ENCODE data around the gene SHMT1.
"Not testable (repeated sequence)": the region's sequence is repeated elsewhere in the genome, so short reads cannot be mapped to it uniquely, and the experiment has no call there.

The SHMT1 gene

GRCh38 chr17:18314731-18315561 lies 48.4 kb downstream of the SHMT1 start, which contains the start of the genes SMCR8 and TOP3A:
SMCR8 (plus strand) TSS chr17:18315293; CDS start chr17:18315790, 497 bp downstream.
TOP3A (minus strand) TSS chr17:18314994; CDS start chr17:18314778, 216 bp downstream.
- no peaks in the 10 kb centered on the region for H4K20me1 ChIP-seq (ENCODE audit: insufficient read depth)
- H3K9ac ChIP-seq = peak within 1 kb of the TSS; percentile 64; the same call in 1 of the 2 replicates
- H3K4me2 ChIP-seq = peak within 1 kb of the TSS; percentile 95
- H2AFZ ChIP-seq (ENCODE audit: low read depth) = peak within 1 kb of the TSS; percentile 57; the same call in 1 of the 2 replicates
- peaks cover 59% of the 10 kb centered on the region for H3K79me2 ChIP-seq (ENCODE audit: insufficient read depth, low read depth)
- no peaks in the 10 kb centered on the region for H3K27me3 ChIP-seq (ENCODE audit: insufficient read depth, low read depth)
- H3K36me3 ChIP-seq (ENCODE audit: insufficient read depth) = no peaks in the 10 kb centered on the region
- H3K4me3 ChIP-seq (IDR thresholded peaks at IDR 0.05; ENCODE audit: insufficient read depth, low read depth, low read length) = peak within 1 kb of the TSS; percentile 34
- H3K27ac ChIP-seq = peak within 1 kb of the TSS; percentile 69
- TF ChIP-seq, protein P1, sequence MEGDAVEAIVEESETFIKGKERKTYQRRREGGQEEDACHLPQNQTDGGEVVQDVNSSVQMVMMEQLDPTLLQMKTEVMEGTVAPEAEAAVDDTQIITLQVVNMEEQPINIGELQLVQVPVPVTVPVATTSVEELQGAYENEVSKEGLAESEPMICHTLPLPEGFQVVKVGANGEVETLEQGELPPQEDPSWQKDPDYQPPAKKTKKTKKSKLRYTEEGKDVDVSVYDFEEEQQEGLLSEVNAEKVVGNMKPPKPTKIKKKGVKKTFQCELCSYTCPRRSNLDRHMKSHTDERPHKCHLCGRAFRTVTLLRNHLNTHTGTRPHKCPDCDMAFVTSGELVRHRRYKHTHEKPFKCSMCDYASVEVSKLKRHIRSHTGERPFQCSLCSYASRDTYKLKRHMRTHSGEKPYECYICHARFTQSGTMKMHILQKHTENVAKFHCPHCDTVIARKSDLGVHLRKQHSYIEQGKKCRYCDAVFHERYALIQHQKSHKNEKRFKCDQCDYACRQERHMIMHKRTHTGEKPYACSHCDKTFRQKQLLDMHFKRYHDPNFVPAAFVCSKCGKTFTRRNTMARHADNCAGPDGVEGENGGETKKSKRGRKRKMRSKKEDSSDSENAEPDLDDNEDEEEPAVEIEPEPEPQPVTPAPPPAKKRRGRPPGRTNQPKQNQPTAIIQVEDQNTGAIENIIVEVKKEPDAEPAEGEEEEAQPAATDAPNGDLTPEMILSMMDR (conservative IDR thresholded peaks at IDR 0.05; ENCODE audit: low read depth, low read length) = no peak
- H3K4me1 ChIP-seq (ENCODE audit: low read depth, poor library complexity, severe bottlenecking) = peaks cover 37% of the 10 kb centered on the region

DNA sequence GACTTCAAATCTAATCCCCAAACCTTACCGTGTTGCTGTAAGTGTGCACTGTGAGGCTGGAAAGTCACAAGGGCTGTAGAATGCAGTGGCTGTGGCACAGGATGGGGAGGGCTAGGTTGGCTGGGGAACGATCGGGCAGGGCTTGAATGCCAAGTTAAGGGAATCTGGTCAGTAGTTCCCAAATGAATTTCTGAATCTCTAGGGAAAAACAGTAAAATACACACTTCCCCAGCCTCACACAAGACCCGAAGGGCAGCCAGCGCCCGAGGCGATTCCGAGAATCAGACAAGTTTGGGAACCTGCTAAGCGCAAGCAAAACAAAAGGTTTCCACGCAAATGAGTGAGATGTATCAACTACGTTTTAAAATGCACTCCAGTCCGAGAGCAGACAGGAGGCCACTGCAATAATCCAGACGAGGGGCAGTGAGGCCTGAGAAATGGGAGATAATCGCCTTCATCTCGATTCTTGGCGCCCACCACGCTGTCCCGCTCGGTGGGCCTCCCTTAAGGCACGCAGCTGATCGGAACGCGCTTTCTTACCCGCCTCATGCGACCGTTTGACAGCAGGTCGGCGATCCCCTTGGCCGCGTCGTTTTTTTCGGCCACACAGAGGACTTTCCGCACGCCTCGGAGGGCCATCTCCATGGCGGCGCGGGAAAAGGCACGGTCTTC lies 49.2 kb downstream of the SHMT1 start:
- Histone ChIP-seq H2AFZ (ENCODE audit: low read depth) (peak overlapping the region; percentile 57; the same call in 1 of the 2 replicates), H4K20me1 (ENCODE audit: insufficient read depth) (no peaks in the 10 kb centered on the region), H3K4me1 (ENCODE audit: low read depth, poor library complexity, severe bottlenecking) (peaks cover 30% of the 10 kb centered on the region), H3K27ac (peak overlapping the region; percentile 69; the same call in 1 of the 2 replicates), H3K36me3 (ENCODE audit: insufficient read depth) (no peaks in the 10 kb centered on the region), H3K4me2 (peak overlapping the region; percentile 95), H3K27me3 (ENCODE audit: insufficient read depth, low read depth) (no peaks in the 10 kb centered on the region), H3K79me2 (ENCODE audit: insufficient read depth, low read depth) (peaks cover 62% of the 10 kb centered on the region), H3K4me3 (IDR thresholded peaks at IDR 0.05; ENCODE audit: insufficient read depth, low read depth, low read length) (peak overlapping the region; percentile 34), H3K9ac (peak overlapping the region; percentile 64; the same call in 1 of the 2 replicates)
- TF ChIP-seq, protein P1 (conservative IDR thresholded peaks at IDR 0.05; ENCODE audit: low read depth, low read length) = no peak

GRCh38 chr17:18309202-18309601 lies 54.1 kb downstream of the SHMT1 start:
- H4K20me1 ChIP-seq (ENCODE audit: insufficient read depth) = no peaks in the 10 kb centered on the region
- no peak overlapping the region for H2AFZ ChIP-seq (ENCODE audit: low read depth)
- no peaks in the 10 kb centered on the region; the same call in 1 of the 2 replicates for H3K36me3 ChIP-seq (ENCODE audit: insufficient read depth)
- H3K4me2 ChIP-seq = no peak overlapping the region
- H3K4me3 ChIP-seq (IDR thresholded peaks at IDR 0.05; ENCODE audit: insufficient read depth, low read depth, low read length) = no peak overlapping the region
- no peak overlapping the region for H3K27ac ChIP-seq
- H3K79me2 ChIP-seq (ENCODE audit: insufficient read depth, low read depth) = peaks cover 44% of the 10 kb centered on the region
- H3K9ac ChIP-seq = no peak overlapping the region
- no peaks in the 10 kb centered on the region for H3K27me3 ChIP-seq (ENCODE audit: insufficient read depth, low read depth)
- TF ChIP-seq, protein P1 (conservative IDR thresholded peaks at IDR 0.05; ENCODE audit: low read depth, low read length) = no peak
- peaks cover 15% of the 10 kb centered on the region for H3K4me1 ChIP-seq (ENCODE audit: low read depth, poor library complexity, severe bottlenecking)

DNA sequence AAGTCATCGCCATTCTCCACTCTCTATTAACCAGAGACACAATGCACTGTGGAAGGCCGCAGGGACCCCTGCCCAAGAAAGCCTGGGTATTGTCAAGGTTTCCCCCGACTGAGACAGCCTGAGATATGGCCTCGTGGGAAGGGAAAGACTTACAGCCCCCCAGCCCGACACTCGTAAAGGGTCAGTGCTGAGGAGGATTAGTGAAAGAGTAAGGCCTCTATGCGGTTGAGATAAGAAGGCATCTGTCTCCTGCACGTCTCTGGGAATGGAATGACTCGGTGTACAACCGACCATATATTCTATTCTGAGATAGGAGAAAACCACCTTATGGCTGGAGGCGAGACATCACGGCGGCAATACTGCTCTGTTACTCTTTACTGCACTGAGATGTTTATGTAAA lies 60.1 kb downstream of the SHMT1 start:
- H3K4me3 ChIP-seq (IDR thresholded peaks at IDR 0.05; ENCODE audit: insufficient read depth, low read depth, low read length) = not testable (repeated sequence)

More for the DNA sequence above, 60.1 kb downstream of the SHMT1 start:
- H3K27ac ChIP-seq; H3K79me2 ChIP-seq (ENCODE audit: insufficient read depth, low read depth); H3K4me1 ChIP-seq (ENCODE audit: low read depth, poor library complexity, severe bottlenecking); H2AFZ ChIP-seq (ENCODE audit: low read depth); H3K27me3 ChIP-seq (ENCODE audit: insufficient read depth, low read depth); H3K36me3 ChIP-seq (ENCODE audit: insufficient read depth); H3K9ac ChIP-seq; H3K4me2 ChIP-seq; H4K20me1 ChIP-seq (ENCODE audit: insufficient read depth): not testable (repeated sequence)
